ENCODE measurements around the gene CPLX3. TPM values are rescaled to one million over a fixed set of nuclear protein-coding genes. Genes with fewer than 3 reads are reported as not detected.

The CPLX3 gene
- polyA plus RNA-seq, 3 donors: 0.12 TPM; not detected in 2

DNA sequence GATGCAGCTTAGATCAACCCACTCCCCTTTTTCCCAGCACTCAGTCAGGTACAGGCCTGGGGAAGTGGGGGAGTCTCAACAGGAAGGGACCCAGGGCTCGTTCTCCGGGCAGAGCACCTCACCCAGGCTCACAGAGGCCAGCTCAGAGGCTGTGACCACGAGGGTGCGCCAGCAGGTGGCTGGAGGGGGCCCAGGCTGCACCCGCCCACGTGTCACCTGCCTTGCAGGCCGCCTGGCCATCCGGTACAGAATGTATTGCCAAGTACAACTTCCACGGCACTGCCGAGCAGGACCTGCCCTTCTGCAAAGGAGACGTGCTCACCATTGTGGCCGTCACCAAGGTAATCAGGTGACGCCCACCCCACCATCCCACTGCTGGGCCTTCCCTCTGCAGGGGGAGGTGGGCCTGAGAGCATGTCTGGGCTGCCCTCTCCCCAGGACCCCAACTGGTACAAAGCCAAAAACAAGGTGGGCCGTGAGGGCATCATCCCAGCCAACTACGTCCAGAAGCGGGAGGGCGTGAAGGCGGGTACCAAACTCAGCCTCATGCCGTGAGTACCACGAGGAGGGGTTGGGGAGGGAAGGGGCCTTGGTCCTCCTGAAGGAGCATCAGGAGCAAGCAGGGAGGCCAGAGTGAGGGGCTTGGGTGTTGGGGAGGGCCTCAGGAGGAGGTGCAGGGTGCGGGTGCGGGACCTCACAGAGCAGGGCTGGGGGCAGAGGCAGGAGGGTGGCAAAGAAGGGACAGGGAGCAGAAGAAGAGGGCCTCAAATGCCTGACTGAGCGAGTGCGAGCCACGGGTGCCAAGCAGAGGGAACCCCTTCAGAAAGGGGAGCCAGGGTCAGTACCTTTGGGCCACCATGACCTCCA, 27.8 kb upstream of the CPLX3 start:
- Mint-ChIP-seq H3K27ac (peak overlapping the region; percentile 93 to 98 (median 96)), H3K27me3 (ENCODE audit: low read depth in 3 of 3) (peaks cover 0 to 1% (median 0%) of the 10 kb centered on the region in 3 donors), H3K4me3 (peak overlapping the region in 1 of 2 donors; percentile 16), H3K36me3 (peaks cover 71 to 86% of the 10 kb centered on the region in 2 donors), H3K4me1 (peaks cover 52% of the 10 kb centered on the region), H3K9me3 (no peaks in the 10 kb centered on the region)
- Histone ChIP-seq H3K9me3 (replicated peaks in 1 of 2; ENCODE audit: control insufficient read depth in 1 of 2, insufficient read depth in 1 of 2, low read length in 2 of 2) (no peaks in the 10 kb centered on the region), H3K4me3 (replicated peaks in 1 of 3; ENCODE audit: low read depth in 2 of 3, low read length in 3 of 3) (no peak overlapping the region), H4K20me1 (ENCODE audit: insufficient read depth, low read length) (peaks cover 99% of the 10 kb centered on the region), H3K4me1 (ENCODE audit: control insufficient read depth in 1 of 2, insufficient read depth in 2 of 2, low read length in 2 of 2) (peaks cover 42 to 63% of the 10 kb centered on the region in 2 donors), H2AFZ (ENCODE audit: insufficient read depth, low read depth, low read length, poor library complexity, severe bottlenecking) (no peak overlapping the region), H3K27ac (ENCODE audit: low read depth in 1 of 2, low read length in 2 of 2) (peak overlapping the region; percentile 64 to 93), H3K4me2 (replicated peaks; ENCODE audit: extremely low read depth, low read length, poor library complexity, severe bottlenecking) (no peak overlapping the region), H3K36me3 (replicated peaks in 1 of 2; ENCODE audit: control insufficient read depth in 1 of 2, insufficient read depth in 2 of 2, low read length in 2 of 2) (peaks cover 65 to 85% of the 10 kb centered on the region in 2 donors), H3K9ac (ENCODE audit: insufficient read depth, low read length, poor library complexity, severe bottlenecking) (no peak overlapping the region), H3K79me2 (ENCODE audit: insufficient read depth, low read length) (peaks cover 79% of the 10 kb centered on the region), H3K27me3 (ENCODE audit: control insufficient read depth in 2 of 2, insufficient read depth in 2 of 2, low read length in 2 of 2) (no peaks in the 10 kb centered on the region)
- DNase-seq: no peak
- WGBS (ENCODE audit: insufficient coverage): 75% methylated on average over 19 of the region's 25 CpGs
- intact Hi-C loops (cut with micrococcal nuclease): loop anchor here (1.0 to 2.0 kb wide), 2 partner anchors 8 to 14 kb away; no protein-coding TSS in a partner anchor
- TF ChIP-seq CTCF (IDR thresholded peaks at IDR 0.05): no peak

DNA sequence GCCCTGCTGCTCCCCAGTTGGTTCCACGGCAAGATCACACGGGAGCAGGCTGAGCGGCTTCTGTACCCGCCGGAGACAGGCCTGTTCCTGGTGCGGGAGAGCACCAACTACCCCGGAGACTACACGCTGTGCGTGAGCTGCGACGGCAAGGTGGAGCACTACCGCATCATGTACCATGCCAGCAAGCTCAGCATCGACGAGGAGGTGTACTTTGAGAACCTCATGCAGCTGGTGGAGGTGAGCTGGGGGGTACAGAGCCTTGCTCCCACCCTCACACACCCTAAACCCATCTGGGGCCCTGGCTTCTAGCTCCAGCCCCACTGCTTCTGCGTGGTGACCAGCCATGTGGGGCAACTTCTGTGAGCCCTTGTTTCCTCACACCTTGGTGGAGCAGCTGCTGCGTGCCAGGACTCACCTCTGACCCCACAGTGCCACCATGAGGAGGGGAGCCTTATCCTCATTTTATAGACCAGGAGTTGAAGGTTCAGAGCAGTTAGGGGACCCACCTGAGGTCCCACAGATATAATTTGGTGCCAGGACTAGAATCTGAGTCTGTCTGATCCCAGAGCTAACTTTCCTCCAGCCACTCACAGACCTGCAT, 27.1 kb upstream of the CPLX3 start:
- peak overlapping the region; percentile 93 to 98 (median 96) for H3K27ac Mint-ChIP-seq
- Histone ChIP-seq H3K36me3 (replicated peaks in 1 of 2; ENCODE audit: control insufficient read depth in 1 of 2, insufficient read depth in 2 of 2, low read length in 2 of 2) (peaks cover 72 to 89% of the 10 kb centered on the region in 2 donors), H3K9ac (ENCODE audit: insufficient read depth, low read length, poor library complexity, severe bottlenecking) (peak overlapping the region; percentile 49), H3K27ac (ENCODE audit: low read depth in 1 of 2, low read length in 2 of 2) (peak overlapping the region; percentile 64 to 93), H3K4me2 (replicated peaks; ENCODE audit: extremely low read depth, low read length, poor library complexity, severe bottlenecking) (no peak overlapping the region), H3K4me3 (replicated peaks in 1 of 3; ENCODE audit: low read depth in 2 of 3, low read length in 3 of 3) (no peak overlapping the region), H3K79me2 (ENCODE audit: insufficient read depth, low read length) (peaks cover 72% of the 10 kb centered on the region), H2AFZ (ENCODE audit: insufficient read depth, low read depth, low read length, poor library complexity, severe bottlenecking) (no peak overlapping the region), H3K27me3 (ENCODE audit: control insufficient read depth in 2 of 2, insufficient read depth in 2 of 2, low read length in 2 of 2) (no peaks in the 10 kb centered on the region), H4K20me1 (ENCODE audit: insufficient read depth, low read length) (peaks cover 99% of the 10 kb centered on the region), H3K9me3 (replicated peaks in 1 of 2; ENCODE audit: control insufficient read depth in 1 of 2, insufficient read depth in 1 of 2, low read length in 2 of 2) (no peaks in the 10 kb centered on the region), H3K4me1 (ENCODE audit: control insufficient read depth in 1 of 2, insufficient read depth in 2 of 2, low read length in 2 of 2) (peaks cover 38 to 56% of the 10 kb centered on the region in 2 donors)
- DNase-seq: peak in 1 of 3 donors; percentile 53
- H3K36me3 Mint-ChIP-seq: peaks cover 78 to 92% of the 10 kb centered on the region in 2 donors
- TF ChIP-seq CTCF (IDR thresholded peaks at IDR 0.05): no peak
- intact Hi-C loops (cut with micrococcal nuclease): loop anchor here (1.0 to 2.0 kb wide), 2 partner anchors 9 to 15 kb away; no protein-coding TSS in a partner anchor
- no peaks in the 10 kb centered on the region for H3K9me3 Mint-ChIP-seq
- peaks cover 0 to 1% (median 1%) of the 10 kb centered on the region in 3 donors for H3K27me3 Mint-ChIP-seq (ENCODE audit: low read depth in 3 of 3)
- peak overlapping the region in 1 of 2 donors; percentile 30 for H3K4me3 Mint-ChIP-seq
- peaks cover 50% of the 10 kb centered on the region for H3K4me1 Mint-ChIP-seq
- 86% methylated on average over 13 of the region's 16 CpGs for WGBS (ENCODE audit: insufficient coverage)
